Tibial artery (tissue), 4 donors: ENCODE results near the gene RYR2.

ENCODE experiments used
- DNase-seq, 2 donors: peaks; one replicate each; pipeline ENCODE4 v3.0.0-alpha.2; 2019
- H3K27ac ChIP-seq, 2 donors: fragments of 200-600 bp; sonication (generic) in 1 of 2; 1 replicate in 1 of 2; 2 replicates in 1 of 2; pipeline ENCODE4 v1.5.1; 2018 to 2019; ENCODE audit warnings: mild to moderate bottlenecking in 1 of 2
- H3K27me3 ChIP-seq, 2 donors: fragments of 200-600 bp; sonication (generic) in 1 of 2; one replicate each; pipeline versions ENCODE4 v1.5.1 to v1.6.0; 2016 to 2019
- H3K36me3 ChIP-seq, 3 donors: fragments of 200-600 bp; sonication (generic) in 2 of 3; one replicate each; pipeline ENCODE4 v1.5.1; 2016 to 2019; ENCODE audit warnings: mild to moderate bottlenecking in 2 of 3
- H3K4me1 ChIP-seq, 4 donors: fragments of 200-600 bp; sonication (generic) in 2 of 4; 1 replicate in 3 of 4; 2 replicates in 1 of 4; pipeline ENCODE4 v1.5.1; 2016 to 2019
- H3K4me3 ChIP-seq, 2 donors: fragments of 200-600 bp; sonication (generic) in 1 of 2; 1 replicate in 1 of 2; 2 replicates in 1 of 2; pipeline ENCODE4 v1.5.1; 2018 to 2019; ENCODE audit warnings: mild to moderate bottlenecking in 2 of 2
- H3K9me3 ChIP-seq, 3 donors: fragments of 200-600 bp; sonication (generic) in 1 of 3; one replicate each; pipeline ENCODE4 v1.5.1; 2016 to 2019
- CTCF ChIP-seq, 2 experiments: fragments of 200-600 bp in 1 of 2; fragments of 450-650 bp in 1 of 2; IDR thresholded peaks; one replicate each; pipeline ENCODE4 v1.5.1; 2017 to 2019; ENCODE audit warnings: antibody characterized with exemption in 2 of 2, mild to moderate bottlenecking in 1 of 2, moderate library complexity in 1 of 2
- intact Hi-C: fragments of 100-400 bp; cut with DNase I; formaldehyde crosslinking; loops from one replicate; pipeline ENCODE4 v1.15.0; 2023; ENCODE audit warnings: low total_unique reads

Gene RYR2

DNA sequence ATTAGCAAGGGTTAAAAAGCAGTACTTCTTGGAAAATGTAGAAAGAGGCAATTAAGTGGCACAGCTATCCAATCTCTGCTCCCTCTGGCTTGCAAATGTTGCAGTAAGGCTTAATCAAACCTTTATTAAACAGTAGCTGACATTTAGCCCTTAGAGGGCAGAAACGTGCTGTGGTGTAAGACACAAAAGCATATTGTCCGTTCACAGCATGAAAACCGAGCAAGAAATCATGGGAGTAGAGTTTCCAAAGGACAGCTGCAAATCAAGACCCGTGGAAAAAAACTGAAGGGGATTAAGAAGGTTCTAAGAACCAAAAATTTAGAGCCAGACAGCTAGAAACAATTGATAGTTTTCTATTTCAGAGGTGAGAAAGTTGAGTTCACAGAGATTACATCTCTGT lies 835.6 kb downstream of the RYR2 start:
- Histone ChIP-seq H3K4me1 (peaks cover 0 to 9% (median 0%) of the 10 kb centered on the region in 4 donors), H3K9me3 (no peaks in the 10 kb centered on the region), H3K27me3 (no peaks in the 10 kb centered on the region), H3K27ac (no peak overlapping the region), H3K36me3 (no peaks in the 10 kb centered on the region), H3K4me3 (no peak overlapping the region)
- intact Hi-C loops = no loop called here
- DNase-seq = no peak
- no peak for TF ChIP-seq CTCF (IDR thresholded peaks at IDR 0.05)

- Histone ChIP-seq H3K4me3 (no peak overlapping the region), H3K27ac (no peak overlapping the region), H3K9me3 (no peaks in the 10 kb centered on the region), H3K27me3 (no peaks in the 10 kb centered on the region), H3K36me3 (no peaks in the 10 kb centered on the region), H3K4me1 (peaks cover 0 to 9% (median 0%) of the 10 kb centered on the region in 4 donors)
- intact Hi-C loops = no loop called here
- no peak for TF ChIP-seq CTCF (IDR thresholded peaks at IDR 0.05)
- DNase-seq = no peak
These were observed 836.4 kb downstream of the RYR2 start for GRCh38 chr1:237878406-237878805.

DNA sequence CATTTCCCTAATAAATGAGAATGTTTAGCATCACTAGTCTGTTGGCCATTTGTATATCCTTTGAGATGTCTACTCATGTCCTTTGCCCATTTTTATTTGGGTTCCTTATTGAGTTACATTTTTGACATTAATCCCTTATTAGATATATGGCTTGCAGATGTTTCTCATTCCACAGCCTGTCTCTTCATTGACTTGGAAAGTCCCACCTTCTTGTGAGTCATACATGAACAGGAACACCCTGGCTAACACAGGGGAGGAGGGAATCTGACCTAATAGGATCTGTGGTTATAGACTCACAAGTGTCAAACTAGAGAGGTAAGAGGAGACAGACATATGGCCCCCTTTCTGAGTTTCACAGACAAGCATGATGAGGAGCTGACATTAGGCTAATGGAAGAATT lies 837.2 kb downstream of the RYR2 start:
- no peak overlapping the region for H3K27ac ChIP-seq
- no peak for TF ChIP-seq CTCF (IDR thresholded peaks at IDR 0.05)
- intact Hi-C loops = no loop called here
- no peaks in the 10 kb centered on the region for H3K9me3 ChIP-seq
- no peaks in the 10 kb centered on the region for H3K27me3 ChIP-seq
- peaks cover 0 to 9% (median 0%) of the 10 kb centered on the region in 4 donors for H3K4me1 ChIP-seq
- H3K4me3 ChIP-seq = no peak overlapping the region
- DNase-seq = no peak
- no peaks in the 10 kb centered on the region for H3K36me3 ChIP-seq
